IMR-90 (cell line): ENCODE measurements around the gene CFAP299.
"Not testable (repeated sequence)": the region's sequence is repeated elsewhere in the genome, so short reads cannot be mapped to it uniquely, and the experiment has no call there.

Experiments used
- CTCF ChIP-seq: conservative IDR thresholded peaks from 2 replicates; pipeline ENCODE4 v1.5.1; 2012; ENCODE audit warnings: mild to moderate bottlenecking, low read depth, low read length, improper control_type of control experiment
- FOS ChIP-seq: fragments of 150-350 bp; IDR thresholded peaks from 2 replicates; pipeline ENCODE4 v1.6.1; 2016; ENCODE audit warnings: low read depth, low read length
- MAZ ChIP-seq: IDR thresholded peaks from 2 replicates; pipeline ENCODE4 v1.6.1; 2012; ENCODE audit warnings: low read depth, mild to moderate bottlenecking, low read length, improper control_type of control experiment, moderate library complexity, borderline replicate concordance
- POLR2A ChIP-seq: IDR thresholded peaks from 2 replicates; pipeline ENCODE4 v1.6.1; 2012; ENCODE audit warnings: mild to moderate bottlenecking, low read depth, low read length
- SMC3 ChIP-seq: fragments of 150-350 bp; IDR thresholded peaks from 2 replicates; pipeline ENCODE4 v1.6.1; 2016; ENCODE audit warnings: low read depth, mild to moderate bottlenecking, antibody characterized with exemption, low read length, moderate library complexity
- USF2 ChIP-seq: fragments of 150-350 bp; IDR thresholded peaks from 2 replicates; pipeline ENCODE4 v1.6.1; 2017; ENCODE audit warnings: mild to moderate bottlenecking, antibody characterized with exemption, low read length, low read depth

DNA sequence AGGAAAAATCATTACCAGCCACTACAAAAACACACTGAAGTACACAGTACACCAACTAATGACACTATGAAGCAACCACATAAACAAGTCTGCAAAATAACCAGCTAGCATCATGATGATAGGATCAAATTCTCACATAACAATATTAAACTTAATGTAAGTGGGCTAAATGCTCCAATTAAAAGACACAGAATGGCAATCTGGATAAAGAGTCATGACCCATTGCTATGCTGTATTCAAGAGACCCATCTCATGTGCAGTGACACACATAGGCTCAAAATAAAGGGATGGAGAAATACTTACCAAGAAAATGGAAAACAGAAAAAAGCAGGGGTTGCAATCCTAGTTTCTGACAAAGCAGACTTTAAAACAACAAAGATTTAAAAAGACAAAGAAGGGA lies 7.2 kb downstream of the CFAP299 start:
- TF ChIP-seq SMC3, CTCF, POLR2A, MAZ, FOS, USF2: not testable (repeated sequence)
